HepG2 (cell line): Measurements from ENCODE around the gene ELF1. TPM values are rescaled to one million over a fixed set of nuclear protein-coding genes. Genes with fewer than 3 reads are reported as not detected.
A peak's percentile ranks its signal among the peaks of the same experiment; 100 is the strongest.

Source experiments
- ELK4 ChIP-seq: sonication (generic); formaldehyde crosslinking; IDR thresholded peaks from 2 replicates; pipeline ENCODE4 v1.9.0; 2021; ENCODE audit warnings: missing genetic modification reagents, borderline replicate concordance
- FOSL2 ChIP-seq: sonication (generic); formaldehyde crosslinking; IDR thresholded peaks from 2 replicates; pipeline ENCODE4 v1.4.0; 2020; ENCODE audit warnings: missing genetic modification reagents
- HNF4A ChIP-seq: sonication (generic); formaldehyde crosslinking; IDR thresholded peaks from 2 replicates; pipeline ENCODE4 v1.4.0; 2020; ENCODE audit warnings: missing genetic modification reagents
- HOXA9 ChIP-seq: sonication (generic); formaldehyde crosslinking; IDR thresholded peaks from 2 replicates; pipeline ENCODE4 v1.8.1; 2022; ENCODE audit warnings: missing genetic modification reagents, mild to moderate bottlenecking, moderate library complexity, borderline replicate concordance
- JUNB ChIP-seq: sonication (generic); formaldehyde crosslinking; IDR thresholded peaks from 2 replicates; pipeline ENCODE4 v1.8.0; 2022; ENCODE audit warnings: missing genetic modification reagents, mild to moderate bottlenecking, borderline replicate concordance
- LCORL ChIP-seq, 2 experiments: fragments of 450-650 bp in 1 of 2; sonication (generic) in 1 of 2; formaldehyde crosslinking in 1 of 2; IDR thresholded peaks; 2 replicates each; pipeline versions ENCODE4 v1.5.0 to v1.6.1; 2017 to 2020; ENCODE audit warnings: antibody characterized with exemption in 1 of 2, missing genetic modification reagents in 1 of 2
- PAF1 ChIP-seq: IDR thresholded peaks from 2 replicates; pipeline ENCODE4 v1.6.1; 2016; ENCODE audit warnings: missing genetic modification reagents, missing compliant biosample characterization
- PITX1 ChIP-seq: sonication (generic); formaldehyde crosslinking; IDR thresholded peaks from 2 replicates; pipeline ENCODE4 v1.5.1; 2020; ENCODE audit warnings: mild to moderate bottlenecking, missing genetic modification reagents
- PLSCR1 ChIP-seq: sonication (generic); formaldehyde crosslinking; IDR thresholded peaks from 2 replicates; pipeline ENCODE4 v1.5.0; 2020; ENCODE audit warnings: missing genetic modification reagents, mild to moderate bottlenecking, borderline replicate concordance
- REPIN1 ChIP-seq: sonication (generic); formaldehyde crosslinking; IDR thresholded peaks from 2 replicates; pipeline ENCODE4 v1.8.0; 2022; ENCODE audit warnings: missing genetic modification reagents, low read depth, mild to moderate bottlenecking, borderline replicate concordance
- SALL2 ChIP-seq: sonication (generic); formaldehyde crosslinking; IDR thresholded peaks from 2 replicates; pipeline ENCODE4 v1.8.1; 2023; ENCODE audit warnings: mild to moderate bottlenecking, missing genetic modification reagents, inconsistent platforms
- SP5 ChIP-seq: IDR thresholded peaks from 2 replicates; pipeline ENCODE4 v1.6.1; 2016; ENCODE audit warnings: low read depth, borderline replicate concordance
- SRSF1 ChIP-seq: fragments of 200-400 bp; formaldehyde crosslinking; optimal IDR thresholded peaks from 2 replicates; pipeline ENCODE3; 2017; ENCODE audit warnings: mild to moderate bottlenecking, low read depth, low read length, moderate library complexity
- ZBTB33 ChIP-seq: sonication (generic); formaldehyde crosslinking; IDR thresholded peaks from 2 replicates; pipeline ENCODE4 v1.4.0; 2020; ENCODE audit warnings: missing genetic modification reagents
- ZFP62 ChIP-seq: sonication (generic); formaldehyde crosslinking; IDR thresholded peaks from 2 replicates; pipeline ENCODE4 v1.4.0; 2020; ENCODE audit warnings: missing genetic modification reagents
- ZNF264 ChIP-seq: sonication (generic); formaldehyde crosslinking; IDR thresholded peaks from 2 replicates; pipeline ENCODE4 v1.4.0; 2020; ENCODE audit warnings: missing genetic modification reagents
- ZNF354B ChIP-seq: sonication (generic); formaldehyde crosslinking; IDR thresholded peaks from 2 replicates; pipeline ENCODE4 v1.8.0; 2022; ENCODE audit warnings: mild to moderate bottlenecking, missing genetic modification reagents
- ZNF724P ChIP-seq: sonication (generic); formaldehyde crosslinking; IDR thresholded peaks from 2 replicates; pipeline ENCODE4 v1.8.0; 2022; ENCODE audit warnings: missing genetic modification reagents, borderline replicate concordance
- ZNF737 ChIP-seq: sonication (generic); formaldehyde crosslinking; IDR thresholded peaks from 2 replicates; pipeline ENCODE4 v1.5.0; 2020; ENCODE audit warnings: missing genetic modification reagents, mild to moderate bottlenecking, borderline replicate concordance
- ZSCAN9 ChIP-seq: IDR thresholded peaks from 2 replicates; pipeline ENCODE4 v1.6.1; 2016; ENCODE audit warnings: borderline replicate concordance
- polyA plus RNA-seq, 8 experiments: library from polyadenylated mRNA; depleted of rRNA in 3 of 8; stranded (reverse) in 7 of 8; unstranded in 1 of 8; fragments of >200 nt; fragmentation: Illumina TruSeq in 4 of 8; extraction: Trizol in 4 of 8; gene quantifications; 2 replicates each; pipeline versions ENCODE4 v1.2.1 to v1.2.3, GENCODE V29; 2011 to 2016; ENCODE audit warnings: low read depth in 4 of 8, missing spikeins in 1 of 8, mixed read lengths in 1 of 8; ENCODE audit not compliant: insufficient read depth in 1 of 8
- total RNA-seq, 5 experiments: library from RNA; depleted of rRNA; stranded (reverse); fragments of >200 nt; fragmentation: Illumina TruSeq; extraction: Trizol; gene quantifications; 2 replicates each; pipeline ENCODE4 v1.2.3, GENCODE V29; 2016; ENCODE audit warnings: low read depth in 1 of 5
- TF ChIP-seq, protein P1 (sequence below): sonication (generic); formaldehyde crosslinking; IDR thresholded peaks from 2 replicates; pipeline ENCODE4 v1.5.0; 2020; ENCODE audit warnings: mild to moderate bottlenecking, low read depth, missing genetic modification reagents, borderline replicate concordance
- TF ChIP-seq, protein P2 (sequence below), 2 experiments: sonication (generic) in 1 of 2; formaldehyde crosslinking in 1 of 2; IDR thresholded peaks; 2 replicates each; pipeline versions ENCODE4 v1.5.1 to v1.6.1; 2011 to 2020; ENCODE audit warnings: borderline replicate concordance in 1 of 2, low read depth in 1 of 2, low read length in 1 of 2, mild to moderate bottlenecking in 1 of 2, missing genetic modification reagents in 1 of 2, moderate library complexity in 1 of 2

ELF1 gene
- total and polyA plus RNA-seq, 2 of the 13 experiments (the other 11 are each of a cell fraction or from before 2014, with no cell fraction given): 24.6 to 71.5 TPM

- TF ChIP-seq PLSCR1 (CRISPR knock-in tag): no peak
- no peak for TF ChIP-seq PAF1 (CRISPR knock-in tag)
- TF ChIP-seq ELK4 (CRISPR knock-in tag): no peak
- peak; percentile 96 for TF ChIP-seq JUNB
- no peak for TF ChIP-seq ZBTB33
- TF ChIP-seq ZNF264 (CRISPR knock-in tag): no peak
- no peak for TF ChIP-seq ZNF737 (CRISPR knock-in tag)
- TF ChIP-seq SRSF1: no peak
- TF ChIP-seq ZNF354B (CRISPR knock-in tag): no peak
- TF ChIP-seq LCORL (IDR thresholded peaks at IDR 0.05): no peak
- no peak; the same call in 1 of the 2 replicates for TF ChIP-seq LCORL (CRISPR knock-in tag; IDR thresholded peaks at IDR 0.05)
- no peak for TF ChIP-seq ZFP62 (CRISPR knock-in tag)
- TF ChIP-seq HOXA9: no peak
- TF ChIP-seq SP5 (CRISPR knock-in tag): no peak
- TF ChIP-seq, protein P1, sequence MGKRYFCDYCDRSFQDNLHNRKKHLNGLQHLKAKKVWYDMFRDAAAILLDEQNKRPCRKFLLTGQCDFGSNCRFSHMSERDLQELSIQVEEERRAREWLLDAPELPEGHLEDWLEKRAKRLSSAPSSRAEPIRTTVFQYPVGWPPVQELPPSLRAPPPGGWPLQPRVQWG (CRISPR knock-in tag): no peak
- peak; percentile 86; the same call in 1 of the 2 replicates for TF ChIP-seq FOSL2 (CRISPR knock-in tag)
- TF ChIP-seq SALL2 (CRISPR knock-in tag): no peak
- TF ChIP-seq ZSCAN9: 0 out of 2 replicates have a peak, but pooled peaks have one; percentile 23
- TF ChIP-seq ZNF724P: no peak
- peak; percentile 85 for TF ChIP-seq HNF4A
- TF ChIP-seq, protein P2, sequence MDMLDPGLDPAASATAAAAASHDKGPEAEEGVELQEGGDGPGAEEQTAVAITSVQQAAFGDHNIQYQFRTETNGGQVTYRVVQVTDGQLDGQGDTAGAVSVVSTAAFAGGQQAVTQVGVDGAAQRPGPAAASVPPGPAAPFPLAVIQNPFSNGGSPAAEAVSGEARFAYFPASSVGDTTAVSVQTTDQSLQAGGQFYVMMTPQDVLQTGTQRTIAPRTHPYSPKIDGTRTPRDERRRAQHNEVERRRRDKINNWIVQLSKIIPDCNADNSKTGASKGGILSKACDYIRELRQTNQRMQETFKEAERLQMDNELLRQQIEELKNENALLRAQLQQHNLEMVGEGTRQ (IDR thresholded peaks at IDR 0.05; ENCODE audit: low read depth, low read length): no peak
- TF ChIP-seq, protein P2 (CRISPR knock-in tag; IDR thresholded peaks at IDR 0.05; ENCODE audit: borderline replicate concordance): no peak
- TF ChIP-seq REPIN1 (CRISPR knock-in tag): no peak
- peak; percentile 60 for TF ChIP-seq PITX1 (CRISPR knock-in tag)
Measured at GRCh38 chr13:41008349-41008980, 10.7 kb downstream of the ELF1 start (continued).
